Medulla oblongata (tissue), 1 donor: ENCODE measurements around the gene UGT8.

Experiments
- DNase-seq: peaks from one replicate; pipeline ENCODE4 v3.0.0-alpha.2; 2015; ENCODE audit errors: extremely low spot score

The UGT8 gene

DNA sequence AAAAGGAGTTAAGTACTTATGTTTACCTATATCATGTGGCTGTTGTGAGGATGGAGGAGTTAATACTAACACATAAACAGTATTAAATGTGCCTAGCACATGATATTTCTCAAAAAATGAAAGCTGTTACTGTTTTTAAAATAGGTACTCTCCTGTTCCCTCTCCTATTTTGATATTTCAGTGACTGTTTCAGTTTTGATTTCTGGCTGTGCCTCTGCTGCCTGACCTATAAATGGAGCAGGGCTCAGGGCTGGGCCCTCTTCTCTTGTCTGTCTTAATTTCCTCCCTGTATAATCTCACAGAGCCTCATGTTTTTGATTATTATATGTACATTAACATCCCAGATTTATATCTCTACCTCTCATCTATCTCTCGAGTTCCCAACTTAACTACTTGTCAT lies 93.3 kb downstream of the UGT8 start:
- DNase-seq, result no peak

DNA sequence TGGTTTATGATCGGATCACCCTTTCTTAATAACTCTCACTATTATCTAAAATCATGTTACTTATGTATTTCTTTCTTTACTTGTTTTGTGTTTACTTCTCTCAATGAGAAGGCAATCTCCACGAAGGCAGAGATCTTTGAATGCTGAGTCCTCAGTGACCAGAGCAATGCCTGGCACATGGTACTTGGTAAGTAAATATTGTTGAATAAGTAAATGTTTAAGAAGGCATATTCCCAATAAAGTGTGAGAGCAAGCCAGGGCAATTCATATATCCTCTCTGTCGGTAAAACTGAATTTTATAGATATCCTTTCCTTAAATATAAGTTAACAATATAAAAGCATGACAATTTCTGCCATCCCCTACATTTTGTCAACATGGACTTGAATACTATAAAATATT lies 94.4 kb downstream of the UGT8 start:
- no peak for DNase-seq

DNA sequence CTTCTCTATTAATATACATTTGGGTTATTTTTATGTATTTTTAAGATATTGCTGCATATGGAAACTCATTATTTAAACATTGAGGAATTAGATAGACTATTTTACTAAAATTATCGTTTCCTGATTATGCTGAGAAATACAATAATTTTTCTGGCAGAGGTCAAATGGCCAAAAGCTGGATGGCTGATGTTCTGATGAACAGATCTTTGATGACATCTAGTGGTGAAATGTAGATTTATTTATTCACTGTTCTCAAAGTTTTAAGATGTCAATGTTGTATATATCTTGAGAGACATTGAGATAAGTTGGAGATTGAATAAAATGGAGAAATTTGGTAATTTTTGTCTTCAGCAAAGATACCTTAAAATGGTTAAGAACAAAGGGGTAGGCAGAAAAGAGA lies 96.2 kb downstream of the UGT8 start:
- peak; percentile 82 for DNase-seq

DNA sequence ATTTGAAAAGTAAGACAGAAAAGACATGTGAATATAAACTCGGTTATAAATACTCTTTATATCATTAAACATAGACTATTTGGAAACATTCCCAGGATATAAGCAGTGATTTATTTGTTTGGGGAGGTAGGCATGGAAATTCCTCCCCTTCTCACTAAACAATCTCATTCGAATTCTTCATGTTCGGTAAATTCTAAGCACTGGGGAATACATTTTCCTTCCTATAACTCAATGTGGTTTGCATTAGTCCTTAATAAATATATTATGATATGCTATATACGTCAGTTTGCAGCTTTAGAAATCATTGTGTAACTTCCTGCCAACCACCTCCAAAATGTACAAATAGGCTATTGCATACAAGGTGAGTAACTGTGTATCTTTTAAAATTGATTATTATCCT lies 99.6 kb downstream of the UGT8 start:
- no peak for DNase-seq

DNA sequence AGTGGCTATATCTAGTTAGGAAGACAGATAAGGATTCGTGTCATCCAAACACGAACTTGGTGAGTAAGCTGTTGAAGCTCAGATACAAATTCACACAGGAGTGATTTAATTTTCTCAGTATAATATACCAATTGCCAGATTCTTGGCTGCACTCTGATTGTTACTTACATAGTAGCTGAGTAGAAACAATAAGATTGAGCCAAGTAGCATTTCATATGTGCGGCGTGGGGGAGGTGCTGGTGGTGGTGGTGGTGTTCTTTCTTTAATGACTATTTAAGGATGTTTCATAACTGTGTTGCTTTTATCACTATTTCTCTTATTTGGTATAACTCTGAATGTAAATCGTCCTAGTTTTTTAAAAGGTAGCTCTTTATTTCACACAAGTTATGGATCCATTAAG lies 102.9 kb downstream of the UGT8 start:
- DNase-seq, result no peak

DNA sequence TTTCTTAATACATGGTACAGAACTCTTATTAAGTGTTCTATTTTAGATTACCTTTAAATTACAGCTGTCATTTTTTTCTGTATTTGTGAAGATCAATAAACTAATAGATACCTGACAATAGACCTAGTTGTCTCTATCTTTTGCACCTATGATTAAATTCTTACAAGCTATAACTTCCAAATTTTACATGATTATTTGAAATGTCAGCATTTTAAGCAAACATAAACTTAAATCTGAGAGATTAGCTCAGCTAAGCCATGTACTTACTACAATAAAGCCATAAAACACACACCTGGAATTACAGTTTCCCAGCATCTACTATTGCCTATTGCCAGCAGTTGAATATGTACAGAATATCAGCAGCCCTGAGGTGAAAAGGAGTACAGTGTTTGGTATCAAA lies 118.8 kb downstream of the UGT8 start:
- no peak for DNase-seq

DNA sequence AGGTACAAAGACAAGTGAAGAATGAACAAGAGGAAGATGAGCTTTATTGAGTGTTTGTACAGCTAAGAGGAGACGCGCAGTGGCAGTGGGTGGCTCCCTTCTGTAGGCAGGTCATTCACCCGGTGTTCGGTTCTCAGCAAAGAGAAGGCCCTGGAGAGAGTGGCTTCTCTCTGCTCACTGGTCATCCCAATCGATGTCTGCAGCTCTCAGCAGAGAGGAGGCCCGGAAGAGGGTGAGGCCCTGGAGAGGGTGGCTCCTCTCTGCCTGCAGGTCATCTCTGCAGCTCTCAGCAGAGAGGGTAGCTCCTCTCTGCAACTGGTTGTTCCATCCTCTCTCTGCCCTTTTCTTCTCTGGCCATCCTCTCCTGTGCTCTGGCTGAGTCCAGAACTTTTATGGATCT lies 126.5 kb downstream of the UGT8 start:
- DNase-seq, result no peak

DNA sequence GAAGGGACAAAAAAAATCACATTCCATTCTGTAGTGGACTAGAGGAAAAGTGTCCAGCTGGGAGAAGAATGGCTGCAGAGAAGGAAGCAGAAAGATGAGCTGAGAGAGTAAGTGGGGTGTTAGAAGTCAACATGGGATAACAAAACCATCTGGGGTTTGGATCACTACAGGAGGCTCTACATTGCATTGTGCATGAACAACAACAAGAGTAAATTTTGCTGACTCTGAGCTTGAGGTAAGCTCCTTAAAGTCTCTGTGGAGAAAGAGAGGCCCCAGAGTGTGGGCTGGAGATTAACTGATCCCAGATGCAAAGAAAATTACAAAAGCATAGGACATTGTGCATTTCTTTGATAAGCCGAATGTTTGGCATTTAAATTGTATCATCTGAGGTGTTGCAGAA lies 128.9 kb downstream of the UGT8 start:
- no peak for DNase-seq
